Coronary artery (tissue), 2 donors: ENCODE data around the gene SLC22A5.

Source experiments
- DNase-seq: peaks from one replicate; pipeline ENCODE4 v3.0.0-alpha.2; 2017; ENCODE audit warnings: low spot score
- H3K27ac ChIP-seq, 2 donors: fragments of 200-600 bp; sonication (generic); one replicate each; pipeline ENCODE4 v1.5.1; 2016 to 2019
- H3K4me3 ChIP-seq: fragments of 200-600 bp; sonication (generic); 2 replicates; pipeline ENCODE4 v1.5.1; 2016; ENCODE audit warnings: mild to moderate bottlenecking, moderate library complexity
- CTCF ChIP-seq: fragments of 200-600 bp; sonication (generic); IDR thresholded peaks from one replicate; pipeline ENCODE4 v1.5.1; 2019; ENCODE audit warnings: antibody characterized with exemption

Gene SLC22A5

DNA sequence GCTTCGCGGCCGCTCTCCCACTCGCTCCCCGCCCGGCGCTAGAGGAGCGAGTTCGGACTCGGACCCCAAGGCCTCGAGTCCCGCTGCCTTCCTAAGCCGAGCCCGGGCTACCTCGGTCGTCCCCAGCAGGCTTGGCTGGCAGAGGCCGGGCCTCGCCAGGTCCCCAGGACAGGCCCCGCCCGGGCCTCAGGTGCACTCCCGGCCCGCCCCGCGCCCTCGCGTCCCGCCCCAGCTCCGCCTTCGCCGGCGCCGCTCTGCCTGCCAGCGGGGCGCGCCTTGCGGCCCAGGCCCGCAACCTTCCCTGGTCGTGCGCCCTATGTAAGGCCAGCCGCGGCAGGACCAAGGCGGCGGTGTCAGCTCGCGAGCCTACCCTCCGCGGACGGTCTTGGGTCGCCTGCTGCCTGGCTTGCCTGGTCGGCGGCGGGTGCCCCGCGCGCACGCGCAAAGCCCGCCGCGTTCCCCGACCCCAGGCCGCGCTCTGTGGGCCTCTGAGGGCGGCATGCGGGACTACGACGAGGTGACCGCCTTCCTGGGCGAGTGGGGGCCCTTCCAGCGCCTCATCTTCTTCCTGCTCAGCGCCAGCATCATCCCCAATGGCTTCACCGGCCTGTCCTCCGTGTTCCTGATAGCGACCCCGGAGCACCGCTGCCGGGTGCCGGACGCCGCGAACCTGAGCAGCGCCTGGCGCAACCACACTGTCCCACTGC lies at the start of gene SLC22A5:
TSS of gene SLC22A5 (plus strand) at position 237 of the 707 bp plus-strand sequence. CDS start at position 500, 263 bp downstream.
- no peak for TF ChIP-seq CTCF
- DNase-seq: no peak
- Histone ChIP-seq H3K4me3 (peak within 1 kb of the TSS; percentile 90), H3K27ac (peak within 1 kb of the TSS; percentile 85 to 91)

GRCh38 chr5:132319975-132320374 lies 49.5 kb upstream of the SLC22A5 start:
- Histone ChIP-seq H3K4me3 (no peak overlapping the region), H3K27ac (no peak overlapping the region)
- TF ChIP-seq CTCF: no peak
- no peak for DNase-seq

GRCh38 chr5:132321109-132321721 lies 48.3 kb upstream of the SLC22A5 start:
- Histone ChIP-seq H3K27ac (no peak overlapping the region), H3K4me3 (no peak overlapping the region)
- no peak for DNase-seq
- TF ChIP-seq CTCF: no peak

GRCh38 chr5:132322266-132322665 lies 47.2 kb upstream of the SLC22A5 start:
- no peak overlapping the region for H3K27ac ChIP-seq
- H3K4me3 ChIP-seq: no peak overlapping the region
- no peak for DNase-seq
- TF ChIP-seq CTCF: no peak

- Histone ChIP-seq H3K27ac (no peak overlapping the region), H3K4me3 (no peak overlapping the region)
- DNase-seq: no peak
- TF ChIP-seq CTCF: no peak
These were observed 46.3 kb upstream of the SLC22A5 start for GRCh38 chr5:132323202-132323601.

GRCh38 chr5:132325691-132326090 lies 43.8 kb upstream of the SLC22A5 start:
- no peak for DNase-seq
- Histone ChIP-seq H3K27ac (no peak overlapping the region), H3K4me3 (no peak overlapping the region)
- no peak for TF ChIP-seq CTCF
